HG02973 (cell line): ENCODE results near the gene CSTB.
"Not testable (repeated sequence)": the region's sequence is repeated elsewhere in the genome, so short reads cannot be mapped to it uniquely, and the experiment has no call there.

Source experiments
- ATAC-seq: cut with Tn5 transposase; IDR thresholded peaks from one replicate; pipeline ENCODE4 v1.9.1; 2021; ENCODE audit warnings: moderate library complexity; ENCODE audit not compliant: unreplicated experiment

The CSTB gene

GRCh38 chr21:43775795-43776430 is at the start of gene CSTB:
CSTB (minus strand) TSS chr21:43776308; CDS start chr21:43776269, 39 bp downstream.
- ATAC-seq = peak; percentile 68

- no peak for ATAC-seq
These were observed 49.3 kb upstream of the CSTB start for GRCh38 chr21:43825242-43825935.

GRCh38 chr21:43824333-43825241 is 48.5 kb upstream of the CSTB start:
- no peak for ATAC-seq

- ATAC-seq = not testable (repeated sequence)
These were observed 46.6 kb upstream of the CSTB start for GRCh38 chr21:43822741-43823140.

GRCh38 chr21:43822166-43822565 is 46.1 kb upstream of the CSTB start:
- not testable (repeated sequence) for ATAC-seq

GRCh38 chr21:43820466-43820865 is 44.4 kb upstream of the CSTB start:
- ATAC-seq = no peak

GRCh38 chr21:43819511-43820405 is 43.6 kb upstream of the CSTB start:
- ATAC-seq = no peak

- ATAC-seq = no peak
These were observed 42.6 kb upstream of the CSTB start for GRCh38 chr21:43818685-43819084.

GRCh38 chr21:43817157-43818086 is 41.3 kb upstream of the CSTB start:
- no peak for ATAC-seq

GRCh38 chr21:43816611-43817071 is 40.5 kb upstream of the CSTB start:
- no peak for ATAC-seq

GRCh38 chr21:43815991-43816390 is 39.9 kb upstream of the CSTB start:
- no peak for ATAC-seq

- no peak for ATAC-seq
These were observed 39.1 kb upstream of the CSTB start for GRCh38 chr21:43815107-43815613.

- no peak for ATAC-seq
These were observed 38.4 kb upstream of the CSTB start for GRCh38 chr21:43814215-43815106.

GRCh38 chr21:43813656-43813980 is 37.5 kb upstream of the CSTB start:
- ATAC-seq = no peak

GRCh38 chr21:43812957-43813655 is 37.0 kb upstream of the CSTB start:
- no peak for ATAC-seq

- no peak for ATAC-seq
These were observed 36.2 kb upstream of the CSTB start for GRCh38 chr21:43812139-43812821.
